ENCODE results near the gene CEP350.

The CEP350 gene

DNA sequence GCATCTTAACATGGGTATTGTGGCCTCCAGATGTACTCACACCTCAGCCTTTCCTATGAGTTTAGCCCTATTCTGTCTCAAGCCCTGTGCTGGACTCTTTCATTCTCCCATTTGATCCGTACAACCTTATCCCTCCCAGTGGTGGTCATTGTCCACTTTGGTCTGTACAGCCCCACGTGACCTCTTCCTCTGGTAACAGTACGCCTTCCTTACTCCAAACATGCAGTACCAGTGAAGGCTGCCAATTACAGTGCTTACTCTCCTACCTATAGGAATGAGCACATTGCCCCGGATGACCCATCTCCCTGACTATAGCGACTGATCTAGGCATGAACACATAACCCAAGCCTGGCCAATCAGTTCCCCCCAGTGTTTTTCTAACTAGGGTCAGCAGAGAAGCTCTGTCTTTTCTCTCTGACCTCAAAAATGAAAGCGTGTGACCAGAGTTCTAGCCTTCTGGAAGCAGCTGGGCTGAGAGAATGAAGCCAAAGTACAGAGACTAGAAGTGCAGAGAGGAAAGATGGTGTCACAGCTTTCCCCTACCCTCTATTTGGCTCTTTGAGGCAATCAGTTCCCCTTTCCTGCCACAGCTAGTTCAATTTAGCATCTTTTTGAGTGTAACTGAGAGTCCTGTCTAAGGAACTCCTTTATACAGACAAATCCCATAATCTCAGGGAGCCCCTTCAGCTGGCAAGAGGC is 190.2 kb downstream of the CEP350 start:
- no peak overlapping the region for H3K27ac ChIP-seq
- DNase-seq (ENCODE audit: low read depth, low spot score), result no peak

DNA sequence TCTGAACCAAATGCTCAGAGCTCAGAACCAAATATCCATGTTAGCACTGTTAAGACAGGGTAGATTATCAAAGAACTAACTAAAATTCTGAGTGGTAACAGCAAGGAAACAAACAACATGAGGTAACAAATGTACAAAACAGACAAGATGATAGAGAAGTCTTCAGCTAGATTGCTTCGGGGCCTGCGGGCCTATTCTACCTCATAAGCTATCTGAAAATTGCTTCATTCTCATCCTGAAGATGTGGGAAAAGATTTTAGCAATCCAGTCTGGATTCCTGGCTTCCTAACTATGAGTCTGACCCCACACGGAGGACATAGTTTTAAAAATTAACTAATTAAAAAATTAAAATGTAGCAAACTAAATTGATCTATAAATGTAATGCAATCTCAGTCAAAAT is 190.8 kb downstream of the CEP350 start:
- no peak for DNase-seq (ENCODE audit: low read depth, low spot score)
- H3K27ac ChIP-seq, result no peak overlapping the region

DNA sequence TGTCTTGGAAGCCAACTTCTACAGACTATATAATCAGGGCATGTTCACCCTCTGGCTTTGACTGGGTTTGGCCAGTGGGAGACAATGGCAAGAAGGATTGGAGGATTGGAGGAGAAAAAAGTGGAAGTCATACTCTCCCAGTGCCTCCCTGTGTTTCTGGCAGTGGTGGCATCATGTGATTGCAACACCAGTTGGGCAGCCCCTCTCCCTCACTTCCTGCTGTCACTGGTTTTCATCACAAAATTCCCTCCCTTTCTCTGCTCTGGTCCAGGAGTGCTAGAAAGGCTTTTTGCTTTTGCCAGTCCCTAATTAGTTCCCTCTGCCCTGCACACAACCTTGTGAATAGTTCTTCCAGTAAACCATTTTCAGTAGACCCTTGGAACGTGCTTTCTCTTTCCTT is 196.4 kb downstream of the CEP350 start:
- no peak for DNase-seq (ENCODE audit: low read depth, low spot score)
- peak overlapping the region; percentile 78 for H3K27ac ChIP-seq

DNA sequence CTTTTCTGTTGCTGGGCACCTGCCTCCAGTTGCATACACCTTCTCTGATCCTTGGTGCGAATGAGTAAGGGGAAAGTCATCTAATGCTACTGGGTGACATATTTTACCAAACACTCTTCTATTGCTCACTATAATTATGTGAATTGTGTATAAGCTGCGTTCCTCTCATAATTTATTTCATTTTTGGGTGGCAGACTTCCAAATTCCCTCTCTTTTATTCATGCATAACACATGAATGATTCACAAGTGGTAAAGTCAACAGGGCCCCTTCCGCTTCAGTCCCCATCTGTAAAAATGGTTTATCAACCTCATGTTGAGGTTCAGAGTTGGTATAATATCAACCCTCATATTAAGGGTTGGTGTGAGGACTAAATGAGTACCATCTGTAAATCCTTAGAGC is 196.9 kb downstream of the CEP350 start:
- peak overlapping the region; percentile 78 for H3K27ac ChIP-seq
- peak; percentile 34 for DNase-seq (ENCODE audit: low read depth, low spot score)

DNA sequence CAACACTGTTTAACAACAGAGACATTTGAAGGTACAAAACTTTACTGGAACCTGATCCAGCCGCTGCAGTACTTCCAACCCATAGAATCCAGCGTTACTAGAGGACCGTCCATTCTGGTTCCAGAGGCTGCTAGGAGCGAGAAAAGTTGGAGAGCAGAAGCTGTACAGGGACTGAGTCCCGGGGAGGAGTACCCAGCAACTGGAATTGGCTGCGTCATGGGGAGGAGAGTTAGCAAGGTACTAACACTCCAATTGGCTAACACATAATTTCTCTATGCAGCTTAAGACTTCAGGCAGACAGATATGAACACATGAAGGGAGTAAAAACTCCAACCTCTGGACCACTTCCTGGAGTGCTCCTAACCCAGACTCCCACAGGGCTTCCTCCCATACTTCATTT is 198.0 kb downstream of the CEP350 start:
- DNase-seq (ENCODE audit: low read depth, low spot score), result no peak

DNA sequence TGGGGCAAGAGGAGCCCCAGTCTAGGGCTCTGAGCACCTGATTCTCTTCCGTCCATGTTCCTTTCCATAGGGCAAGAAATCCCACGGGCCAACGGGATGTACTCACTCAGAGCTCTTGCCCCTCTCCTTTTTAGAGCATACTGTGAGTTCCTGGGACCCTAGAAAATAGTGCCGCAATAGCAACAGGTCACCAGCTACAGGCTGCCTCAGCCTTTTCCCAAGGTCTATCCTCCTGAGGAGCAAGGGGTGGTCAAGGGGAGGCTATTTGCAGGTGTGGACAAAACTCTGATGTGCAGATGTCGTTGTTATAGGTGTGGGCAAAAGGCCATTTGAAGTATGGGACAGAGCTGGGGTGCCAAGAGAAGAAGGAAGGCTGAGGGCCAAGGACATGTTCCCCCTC is 198.4 kb downstream of the CEP350 start:
- H3K27ac ChIP-seq, result peak overlapping the region; percentile 78
- no peak for DNase-seq (ENCODE audit: low read depth, low spot score)

More for the DNA sequence above, 198.0 kb downstream of the CEP350 start:
- peak overlapping the region; percentile 78 for H3K27ac ChIP-seq

DNA sequence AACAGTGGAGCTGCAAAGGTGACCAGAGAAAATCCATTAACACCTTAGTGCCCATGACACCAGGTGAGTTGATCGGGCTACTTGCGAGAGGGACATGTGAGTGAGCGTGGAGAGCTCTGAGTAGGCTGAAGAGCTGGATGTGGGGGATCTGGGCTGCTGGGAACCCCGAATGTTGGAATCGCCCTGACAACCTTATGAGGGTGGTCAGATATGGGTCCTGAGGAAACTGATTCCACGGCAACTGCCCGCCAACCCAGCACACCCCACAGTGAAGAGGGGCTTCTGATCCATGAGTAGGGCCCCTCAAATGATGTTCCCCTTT is 199.4 kb downstream of the CEP350 start:
- H3K27ac ChIP-seq, result peak overlapping the region; percentile 76

DNA sequence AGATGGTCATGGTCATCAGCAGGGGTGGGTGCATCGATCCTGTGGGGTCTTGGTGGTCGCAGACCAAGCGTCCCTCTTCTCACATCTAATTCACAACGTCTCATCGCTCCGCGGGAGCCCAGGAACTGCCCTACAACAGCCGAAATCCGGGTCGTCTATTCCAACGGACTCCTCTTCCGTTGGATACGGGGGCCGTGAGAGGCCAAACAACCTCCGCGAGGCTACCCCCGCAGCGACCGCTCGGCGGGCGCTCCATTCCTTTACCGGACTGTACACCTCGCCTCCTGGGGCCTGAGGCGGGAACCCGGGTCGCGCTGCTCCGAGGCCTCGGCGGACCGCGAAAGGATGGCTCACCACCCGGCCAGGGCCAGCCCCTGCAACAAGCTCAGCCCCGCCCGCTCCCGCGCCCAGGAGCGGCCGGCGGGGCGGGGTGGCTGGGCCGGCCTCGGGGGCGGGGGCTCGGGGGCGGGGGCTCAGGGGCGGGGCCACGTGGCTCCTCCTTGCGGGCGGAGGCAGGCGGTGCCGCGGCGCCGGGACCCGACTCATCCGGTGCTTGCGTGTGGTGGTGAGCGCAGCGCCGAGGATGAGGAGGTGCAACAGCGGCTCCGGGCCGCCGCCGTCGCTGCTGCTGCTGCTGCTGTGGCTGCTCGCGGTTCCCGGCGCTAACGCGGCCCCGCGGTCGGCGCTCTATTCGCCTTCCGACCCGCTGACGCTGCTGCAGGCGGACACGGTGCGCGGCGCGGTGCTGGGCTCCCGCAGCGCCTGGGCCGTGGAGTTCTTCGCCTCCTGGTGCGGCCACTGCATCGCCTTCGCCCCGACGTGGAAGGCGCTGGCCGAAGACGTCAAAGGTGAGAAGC is 199.9 kb downstream of the CEP350 start, which contains the start of gene QSOX1:
QSOX1 (plus strand) TSS at position 545 of the 857 bp plus-strand sequence; CDS start at position 584, 39 bp downstream.
- peak; percentile 54 for DNase-seq (ENCODE audit: low read depth, low spot score)
- H3K27ac ChIP-seq, result peak within 1 kb of the TSS; percentile 76

More for the DNA sequence above, 199.4 kb downstream of the CEP350 start:
- DNase-seq (ENCODE audit: low read depth, low spot score), result no peak

DNA sequence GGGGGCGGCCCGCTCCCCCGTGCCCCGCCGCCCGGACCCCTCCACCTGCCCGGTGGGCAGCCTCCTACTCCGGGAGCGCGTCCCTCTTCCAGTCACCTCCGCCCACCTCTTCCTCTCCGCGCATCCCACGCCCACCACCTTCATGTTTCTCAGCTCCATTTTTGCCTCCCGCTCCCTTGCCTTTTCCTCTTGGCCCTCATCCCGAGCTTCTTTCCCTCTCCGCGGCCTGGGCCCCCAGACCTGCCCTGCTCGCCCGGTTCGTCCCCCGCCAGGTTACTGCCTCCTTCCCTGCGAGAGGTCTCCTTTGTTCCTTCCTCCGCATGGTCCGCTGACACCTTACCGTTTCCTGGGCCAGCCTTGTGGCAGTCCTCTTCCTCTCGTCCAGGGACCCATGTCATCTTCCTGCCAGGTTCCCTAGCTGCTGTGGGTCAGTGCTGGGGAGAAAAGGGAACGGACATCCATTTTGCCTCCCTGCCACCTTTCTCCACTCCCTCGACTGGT is 200.6 kb downstream of the CEP350 start:
- DNase-seq (ENCODE audit: low read depth, low spot score), result no peak
- peak overlapping the region; percentile 76 for H3K27ac ChIP-seq

DNA sequence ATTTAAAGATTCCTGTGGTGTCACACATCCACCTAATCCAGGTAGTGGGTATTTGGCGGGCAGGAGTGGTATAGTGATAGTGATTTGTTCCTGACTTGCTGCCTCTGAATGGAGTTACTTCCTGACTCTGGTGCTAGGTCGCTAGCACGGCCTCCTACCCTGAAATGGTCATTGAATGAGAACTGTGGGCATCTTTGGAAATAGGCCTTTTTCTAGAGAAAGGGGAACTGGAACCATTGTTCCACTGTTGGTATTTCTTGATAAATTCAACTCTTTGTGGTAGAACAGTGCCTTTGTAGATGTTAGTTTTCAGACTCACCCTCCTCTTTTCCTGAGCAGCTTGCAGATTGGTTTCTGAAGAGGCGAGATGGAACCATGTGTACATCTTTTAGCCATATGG is 201.6 kb downstream of the CEP350 start:
- no peak for DNase-seq (ENCODE audit: low read depth, low spot score)
- peak overlapping the region; percentile 76 for H3K27ac ChIP-seq

DNA sequence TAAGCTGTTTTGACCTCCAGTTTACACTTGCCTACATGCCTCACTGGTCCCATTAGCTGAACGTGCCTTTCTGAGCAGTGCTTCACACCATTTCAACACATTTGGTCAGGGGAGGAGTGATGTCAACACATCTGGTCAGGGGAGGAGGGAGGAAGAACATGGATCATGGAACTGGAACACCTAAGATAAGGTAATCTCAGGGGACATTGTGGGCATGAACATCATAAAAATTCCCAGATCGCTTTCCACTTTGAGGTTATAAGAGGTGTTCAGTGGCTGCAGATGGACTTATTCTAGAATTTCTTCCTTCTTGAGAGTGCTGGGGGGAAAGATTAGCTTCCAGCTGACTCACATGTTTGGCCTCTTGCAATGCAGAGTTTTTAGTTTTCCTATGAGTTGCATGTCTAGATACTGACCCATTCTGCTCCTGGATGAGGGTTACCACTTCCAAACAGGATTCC is 202.1 kb downstream of the CEP350 start:
- peak overlapping the region; percentile 76 for H3K27ac ChIP-seq
- no peak for DNase-seq (ENCODE audit: low read depth, low spot score)

DNA sequence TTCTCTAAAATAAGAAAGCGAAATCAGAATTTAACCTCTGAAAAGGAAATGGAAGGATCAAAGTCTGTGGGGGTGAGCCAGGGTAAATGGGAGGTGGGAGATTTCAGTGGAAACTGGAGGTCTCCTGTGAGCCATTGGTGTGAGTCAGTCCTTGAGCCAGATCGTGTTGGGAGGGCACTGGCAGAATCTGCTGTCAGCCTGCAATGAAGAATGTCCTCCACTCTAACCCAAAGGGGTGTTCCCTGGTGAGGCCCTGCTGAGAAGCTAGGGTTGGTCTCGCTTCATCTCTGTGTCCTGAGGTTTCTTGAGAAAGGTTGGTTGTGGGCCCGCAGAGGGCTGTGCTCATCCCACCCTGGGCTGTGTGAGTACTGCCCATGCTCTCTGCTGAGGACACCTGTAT is 202.5 kb downstream of the CEP350 start:
- DNase-seq (ENCODE audit: low read depth, low spot score), result no peak
- peak overlapping the region; percentile 76 for H3K27ac ChIP-seq

DNA sequence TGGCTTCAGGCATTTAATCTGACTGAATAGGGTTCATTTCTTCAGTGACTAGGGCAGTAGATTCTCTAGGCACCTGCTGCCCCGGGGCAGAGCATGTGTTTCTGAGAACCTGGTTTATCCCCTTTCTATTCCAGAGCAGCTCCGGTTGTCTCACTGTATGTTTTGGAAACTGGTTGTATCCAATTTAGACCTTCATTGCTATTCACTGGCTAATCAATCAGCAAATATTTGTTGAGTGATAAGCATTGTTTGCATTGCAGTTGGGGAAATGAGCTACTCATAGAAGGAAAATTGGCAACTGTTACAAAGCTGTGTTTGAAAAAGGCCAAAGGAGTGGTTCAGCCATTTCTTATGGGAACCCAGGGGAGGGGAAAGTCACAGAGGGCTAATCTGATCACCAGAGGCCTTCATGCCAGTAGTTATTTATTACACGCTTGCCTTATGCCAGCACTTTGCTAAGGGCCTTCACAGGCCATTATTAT is 203.0 kb downstream of the CEP350 start:
- H3K27ac ChIP-seq, result peak overlapping the region; percentile 76
- DNase-seq (ENCODE audit: low read depth, low spot score), result no peak

DNA sequence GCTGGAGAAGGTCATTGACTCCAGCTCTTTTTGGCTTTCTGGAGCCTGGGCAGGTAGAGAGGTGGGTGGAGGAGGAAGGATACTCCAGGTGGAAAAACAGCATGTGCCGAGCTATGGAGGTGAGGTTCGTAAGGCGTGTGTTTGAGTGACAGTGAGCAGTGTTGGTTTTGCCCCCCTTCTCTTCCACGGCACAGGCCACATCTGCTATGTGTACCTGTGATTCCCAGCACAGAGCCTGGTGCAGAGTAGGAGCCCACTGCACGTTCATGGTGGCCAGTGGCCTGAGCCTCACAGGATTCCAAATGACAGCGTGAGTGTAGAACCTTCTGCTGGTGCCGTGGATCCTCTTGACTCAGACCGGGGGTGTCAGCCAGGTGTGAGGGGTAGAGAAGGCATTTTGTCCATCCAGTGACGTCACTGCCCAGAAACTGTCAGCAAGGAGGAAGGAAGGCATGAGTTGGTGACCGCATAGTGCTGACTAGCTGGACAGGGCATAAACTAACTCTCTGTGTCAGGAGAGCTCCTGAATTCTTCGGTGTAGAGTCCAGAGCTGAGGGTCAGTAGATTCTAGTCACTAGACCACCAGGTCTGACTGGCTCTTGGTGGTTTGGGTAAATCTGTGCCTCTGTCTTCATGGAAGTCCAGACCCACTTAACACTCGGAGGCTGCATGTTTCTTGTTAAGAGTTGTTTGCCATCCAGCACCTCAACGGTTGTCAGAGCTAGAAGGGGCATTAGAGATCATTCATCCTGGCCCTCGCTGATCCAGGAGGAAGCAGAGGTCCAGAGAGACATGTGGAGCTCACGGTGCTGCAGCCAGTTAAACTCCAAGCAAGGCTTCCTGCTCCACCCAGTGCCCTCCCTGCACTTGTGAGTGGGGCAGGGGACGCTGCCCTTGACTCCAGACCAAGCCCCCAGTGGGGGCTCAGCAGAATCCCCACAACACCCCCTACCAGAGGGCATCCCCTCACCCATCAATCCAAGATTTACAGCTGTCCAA is 203.8 kb downstream of the CEP350 start:
- H3K27ac ChIP-seq, result peak overlapping the region; percentile 76
- DNase-seq (ENCODE audit: low read depth, low spot score), result no peak

DNA sequence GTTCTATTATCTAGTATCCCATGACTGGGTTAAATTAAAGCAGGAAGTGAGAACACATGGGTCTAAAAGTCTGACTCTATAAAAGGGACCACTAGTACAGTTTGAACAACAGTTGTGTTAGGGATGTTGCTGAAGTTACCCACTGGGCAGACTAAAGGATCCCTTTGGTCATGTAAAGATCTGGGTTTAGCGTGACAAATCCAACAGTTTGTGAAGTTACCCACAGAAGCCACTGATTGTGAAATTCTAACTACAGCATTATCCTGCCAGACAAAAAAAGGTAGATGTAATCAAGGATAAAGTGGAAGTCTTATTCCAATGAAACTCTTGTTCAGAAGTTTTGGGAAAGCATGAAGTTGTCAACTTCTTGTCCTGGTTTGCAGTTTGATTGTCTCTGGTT is 205.7 kb downstream of the CEP350 start:
- DNase-seq (ENCODE audit: low read depth, low spot score), result no peak
- H3K27ac ChIP-seq, result no peak overlapping the region

DNA sequence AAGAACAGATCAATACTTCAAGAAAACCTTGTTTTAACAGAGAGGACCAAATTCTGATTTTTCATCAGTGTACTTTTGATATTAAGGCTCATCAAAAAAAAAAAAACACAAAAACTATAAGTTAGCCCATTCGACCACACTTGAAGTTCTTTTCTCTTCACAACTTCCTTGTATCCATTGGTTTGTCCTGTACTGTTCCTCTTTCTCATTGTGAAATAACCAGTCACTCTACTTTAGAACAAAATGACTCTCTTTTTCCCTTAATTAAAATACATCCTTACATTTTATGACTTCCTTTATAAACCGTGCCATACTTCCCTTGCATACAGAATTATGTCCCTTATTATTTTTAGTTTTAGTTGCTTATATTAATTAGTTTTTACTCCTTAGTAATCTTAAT is 208.4 kb downstream of the CEP350 start:
- H3K27ac ChIP-seq, result no peak overlapping the region
- no peak for DNase-seq (ENCODE audit: low read depth, low spot score)

Data from epithelial cell of prostate (primary cell).